Fibroblast of villous mesenchyme (primary cell): ENCODE data around the gene IL17RB. TPM values are rescaled to one million over a fixed set of nuclear protein-coding genes. Genes with fewer than 3 reads are reported as not detected.

ENCODE experiments used
- DNase-seq: peaks from one replicate; pipeline ENCODE4 v3.0.0-alpha.2; 2010; ENCODE audit warnings: low read depth
- H3K4me3 ChIP-seq: 2 replicates; pipeline ENCODE4 v1.5.1; 2011; ENCODE audit warnings: low read depth, mild to moderate bottlenecking, low read length
- total RNA-seq: library from RNA; depleted of rRNA; stranded (reverse); fragments of >200 nt; gene quantifications from 2 replicates; pipeline ENCODE4 v1.2.3, GENCODE V29; 2012
- TF ChIP-seq, protein P1 (sequence below): IDR thresholded peaks from 2 replicates; pipeline ENCODE4 v1.5.1; 2012; ENCODE audit warnings: low read depth, mild to moderate bottlenecking, low read length; ENCODE audit not compliant: insufficient read depth

The IL17RB gene
- total RNA-seq, 1 donor: 0.43 TPM

DNA sequence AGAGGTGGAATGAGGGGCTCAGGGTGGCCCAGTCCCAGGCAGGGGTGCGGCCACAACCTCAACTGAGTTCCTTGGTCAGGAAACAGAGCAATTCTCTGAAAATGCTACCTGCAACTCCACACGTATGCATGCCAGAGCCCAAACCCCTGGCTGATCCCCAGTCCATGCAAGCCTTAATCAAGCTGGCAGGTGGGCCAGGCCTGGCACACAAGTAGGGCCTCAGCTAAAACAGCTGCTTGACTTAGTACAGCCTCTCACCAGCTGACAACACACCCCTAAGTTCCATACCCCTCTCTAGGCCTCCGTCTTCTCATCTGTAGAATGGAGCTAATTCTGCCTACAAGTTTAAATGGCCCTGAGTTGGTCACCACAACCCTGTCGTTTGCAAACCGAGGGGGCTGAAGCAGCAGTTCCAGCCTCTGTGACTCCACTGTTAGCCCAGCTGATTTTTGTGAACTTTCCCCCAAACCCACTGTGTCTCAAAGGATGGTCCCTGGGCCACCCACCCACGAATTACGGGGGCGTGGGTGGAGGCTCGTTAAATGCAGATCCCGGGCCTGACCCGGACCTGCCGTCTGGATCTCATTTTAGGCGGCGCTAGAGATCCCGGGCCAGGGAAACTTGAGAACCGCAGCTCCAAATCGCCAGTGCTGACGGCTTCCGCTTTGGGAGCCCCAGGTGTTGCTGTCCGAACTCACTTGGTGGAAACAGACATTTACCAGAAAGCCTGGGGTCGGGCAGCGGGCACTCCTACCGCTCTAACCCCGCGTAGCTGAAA, 1.1 kb upstream of the IL17RB start:
- DNase-seq: peak; percentile 40
- H3K4me3 ChIP-seq: peak overlapping the region; percentile 56
- TF ChIP-seq, protein P1, sequence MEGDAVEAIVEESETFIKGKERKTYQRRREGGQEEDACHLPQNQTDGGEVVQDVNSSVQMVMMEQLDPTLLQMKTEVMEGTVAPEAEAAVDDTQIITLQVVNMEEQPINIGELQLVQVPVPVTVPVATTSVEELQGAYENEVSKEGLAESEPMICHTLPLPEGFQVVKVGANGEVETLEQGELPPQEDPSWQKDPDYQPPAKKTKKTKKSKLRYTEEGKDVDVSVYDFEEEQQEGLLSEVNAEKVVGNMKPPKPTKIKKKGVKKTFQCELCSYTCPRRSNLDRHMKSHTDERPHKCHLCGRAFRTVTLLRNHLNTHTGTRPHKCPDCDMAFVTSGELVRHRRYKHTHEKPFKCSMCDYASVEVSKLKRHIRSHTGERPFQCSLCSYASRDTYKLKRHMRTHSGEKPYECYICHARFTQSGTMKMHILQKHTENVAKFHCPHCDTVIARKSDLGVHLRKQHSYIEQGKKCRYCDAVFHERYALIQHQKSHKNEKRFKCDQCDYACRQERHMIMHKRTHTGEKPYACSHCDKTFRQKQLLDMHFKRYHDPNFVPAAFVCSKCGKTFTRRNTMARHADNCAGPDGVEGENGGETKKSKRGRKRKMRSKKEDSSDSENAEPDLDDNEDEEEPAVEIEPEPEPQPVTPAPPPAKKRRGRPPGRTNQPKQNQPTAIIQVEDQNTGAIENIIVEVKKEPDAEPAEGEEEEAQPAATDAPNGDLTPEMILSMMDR: peak; percentile 24

DNA sequence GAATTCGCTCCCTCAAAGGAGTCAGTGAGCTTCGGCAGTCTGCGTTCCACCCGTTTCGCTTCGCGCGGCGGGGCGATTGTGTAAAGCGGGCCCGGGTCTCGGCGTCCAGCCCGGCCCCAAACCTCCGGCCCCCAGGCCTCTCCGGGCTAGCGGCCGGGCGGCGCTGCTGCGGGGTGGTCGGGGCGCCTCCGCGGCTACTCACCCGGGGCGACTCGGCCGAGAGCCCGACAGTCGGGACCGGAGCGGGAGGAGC, 561 bp upstream of the IL17RB start:
- peak overlapping the region; percentile 56 for H3K4me3 ChIP-seq
- no peak for DNase-seq
- TF ChIP-seq, protein P1: no peak

DNA sequence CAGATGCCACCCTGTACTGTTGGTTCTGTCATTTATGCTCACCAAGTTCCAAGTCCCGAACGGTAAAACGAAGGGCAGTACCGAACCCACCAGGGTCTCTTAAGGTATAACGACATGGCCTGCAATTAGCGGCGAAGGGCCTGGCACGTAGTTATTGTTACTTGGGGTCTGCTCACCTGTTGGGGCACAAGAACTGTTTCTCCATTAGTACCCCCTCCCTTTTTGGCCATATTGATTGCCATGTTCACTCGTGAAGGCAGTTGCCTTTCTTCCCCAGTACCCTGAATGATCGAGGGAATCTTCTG, 435 bp downstream of the IL17RB start:
- H3K4me3 ChIP-seq: no peak overlapping the region

GRCh38 chr3:53849916-53850315, 3.5 kb downstream of the IL17RB start:
- TF ChIP-seq, protein P1: no peak
- DNase-seq: no peak
- H3K4me3 ChIP-seq: no peak overlapping the region

More for the DNA sequence above, 435 bp downstream of the IL17RB start:
- TF ChIP-seq, protein P1: no peak
- no peak for DNase-seq

DNA sequence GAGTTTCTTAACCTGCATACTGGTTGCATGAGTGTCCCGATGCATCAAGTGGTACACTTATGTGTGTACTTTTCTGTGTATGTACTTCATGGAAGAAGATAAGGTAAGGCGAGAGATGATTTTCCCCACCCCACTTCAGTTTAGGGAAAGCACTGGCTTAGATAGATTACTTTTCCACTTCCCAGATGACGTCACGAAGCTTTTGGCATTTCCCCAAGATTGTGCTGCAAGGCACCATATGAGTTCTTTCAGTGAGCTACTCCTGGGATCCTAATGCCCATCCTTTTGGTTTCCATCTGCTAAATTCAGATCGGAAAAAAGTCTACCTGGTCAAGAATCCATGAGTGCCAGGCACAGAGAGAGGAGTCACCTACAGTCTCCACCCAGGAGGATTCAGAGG, 4.5 kb downstream of the IL17RB start:
- peak; percentile 67 for DNase-seq
- TF ChIP-seq, protein P1: no peak

DNA sequence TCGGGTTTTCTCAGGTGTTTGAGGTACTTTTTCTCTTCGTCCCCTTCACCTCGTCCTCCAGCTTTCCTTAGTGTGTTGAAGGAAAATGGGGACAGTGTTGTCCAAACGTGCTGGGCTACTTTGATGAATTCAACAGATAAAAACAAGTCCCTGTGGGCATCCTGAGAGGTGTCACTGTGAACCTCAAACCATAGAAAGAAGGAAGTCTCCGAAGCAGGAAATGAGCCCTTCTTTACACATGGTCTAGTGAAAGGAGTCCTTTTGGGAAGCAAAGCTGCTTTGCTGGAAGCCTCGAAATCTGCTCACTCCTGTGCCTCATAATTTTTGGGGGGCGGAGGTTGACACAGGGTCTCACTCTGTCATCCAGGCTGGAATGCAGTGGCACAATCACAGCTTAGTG, 10.6 kb downstream of the IL17RB start:
- TF ChIP-seq, protein P1: no peak
- DNase-seq: no peak
- no peak overlapping the region for H3K4me3 ChIP-seq

More for the DNA sequence above, 4.5 kb downstream of the IL17RB start:
- H3K4me3 ChIP-seq: no peak overlapping the region
